Measurements from ENCODE around the gene BDKRB1.
A peak's percentile ranks its signal among the peaks of the same experiment; 100 is the strongest.

The BDKRB1 gene

GRCh38 chr14:96261772-96262655 lies 6.0 kb downstream of the BDKRB1 start:
- DNase-seq (ENCODE audit: low spot score) = no peak

- DNase-seq (ENCODE audit: low spot score) = no peak
These were observed 7.6 kb downstream of the BDKRB1 start for GRCh38 chr14:96263347-96264199.

- DNase-seq (ENCODE audit: low spot score) = no peak
These were observed 8.2 kb downstream of the BDKRB1 start for GRCh38 chr14:96264200-96264553.

GRCh38 chr14:96264853-96265252 lies 8.8 kb downstream of the BDKRB1 start:
- no peak for DNase-seq (ENCODE audit: low spot score)

GRCh38 chr14:96265383-96266095 lies 9.5 kb downstream of the BDKRB1 start:
- DNase-seq (ENCODE audit: low spot score) = no peak

- no peak for DNase-seq (ENCODE audit: low spot score)
These were observed 11.3 kb downstream of the BDKRB1 start for GRCh38 chr14:96267336-96267735.

GRCh38 chr14:96267916-96268315 lies 11.9 kb downstream of the BDKRB1 start:
- DNase-seq (ENCODE audit: low spot score) = no peak

- DNase-seq (ENCODE audit: low spot score) = peak; percentile 17
These were observed 12.7 kb downstream of the BDKRB1 start for GRCh38 chr14:96268431-96269358.

- no peak for DNase-seq (ENCODE audit: low spot score)
These were observed 13.3 kb downstream of the BDKRB1 start for GRCh38 chr14:96269359-96269710.

- no peak for DNase-seq (ENCODE audit: low spot score)
These were observed 14.8 kb downstream of the BDKRB1 start for GRCh38 chr14:96270565-96271420.

- DNase-seq (ENCODE audit: low spot score) = no peak
These were observed 15.4 kb downstream of the BDKRB1 start for GRCh38 chr14:96271421-96271762.

GRCh38 chr14:96272777-96273473 lies 16.9 kb downstream of the BDKRB1 start:
- DNase-seq (ENCODE audit: low spot score) = no peak

GRCh38 chr14:96273629-96274028 lies 17.6 kb downstream of the BDKRB1 start:
- no peak for DNase-seq (ENCODE audit: low spot score)

GRCh38 chr14:96274122-96274521 lies 18.1 kb downstream of the BDKRB1 start:
- no peak for DNase-seq (ENCODE audit: low spot score)

- no peak for DNase-seq (ENCODE audit: low spot score)
These were observed 18.5 kb downstream of the BDKRB1 start for GRCh38 chr14:96274543-96274942.

- peak; percentile 47 for DNase-seq (ENCODE audit: low spot score)
These were observed 19.4 kb downstream of the BDKRB1 start for GRCh38 chr14:96275177-96276112.

GRCh38 chr14:96277890-96278289 lies 21.9 kb downstream of the BDKRB1 start:
- no peak for DNase-seq (ENCODE audit: low spot score)

- no peak for DNase-seq (ENCODE audit: low spot score)
These were observed 23.6 kb downstream of the BDKRB1 start for GRCh38 chr14:96279564-96279963.

- DNase-seq (ENCODE audit: low spot score) = no peak
These were observed 24.1 kb downstream of the BDKRB1 start for GRCh38 chr14:96280104-96280503.

Data from kidney capillary endothelial cell (primary cell).